Activated CD8-positive, alpha-beta memory T cell treated with anti-CD3 and anti-CD28 coated beads, Interleukin-2, amount 50 U/mL, for 24 hours (primary cell): ENCODE measurements around the gene RABGAP1.
A peak's percentile ranks its signal among the peaks of the same experiment; 100 is the strongest.

Source experiments
- DNase-seq: peaks from one replicate; pipeline ENCODE4 v3.0.0-alpha.2; 2020; ENCODE audit errors: extremely low read depth

RABGAP1 gene

DNA sequence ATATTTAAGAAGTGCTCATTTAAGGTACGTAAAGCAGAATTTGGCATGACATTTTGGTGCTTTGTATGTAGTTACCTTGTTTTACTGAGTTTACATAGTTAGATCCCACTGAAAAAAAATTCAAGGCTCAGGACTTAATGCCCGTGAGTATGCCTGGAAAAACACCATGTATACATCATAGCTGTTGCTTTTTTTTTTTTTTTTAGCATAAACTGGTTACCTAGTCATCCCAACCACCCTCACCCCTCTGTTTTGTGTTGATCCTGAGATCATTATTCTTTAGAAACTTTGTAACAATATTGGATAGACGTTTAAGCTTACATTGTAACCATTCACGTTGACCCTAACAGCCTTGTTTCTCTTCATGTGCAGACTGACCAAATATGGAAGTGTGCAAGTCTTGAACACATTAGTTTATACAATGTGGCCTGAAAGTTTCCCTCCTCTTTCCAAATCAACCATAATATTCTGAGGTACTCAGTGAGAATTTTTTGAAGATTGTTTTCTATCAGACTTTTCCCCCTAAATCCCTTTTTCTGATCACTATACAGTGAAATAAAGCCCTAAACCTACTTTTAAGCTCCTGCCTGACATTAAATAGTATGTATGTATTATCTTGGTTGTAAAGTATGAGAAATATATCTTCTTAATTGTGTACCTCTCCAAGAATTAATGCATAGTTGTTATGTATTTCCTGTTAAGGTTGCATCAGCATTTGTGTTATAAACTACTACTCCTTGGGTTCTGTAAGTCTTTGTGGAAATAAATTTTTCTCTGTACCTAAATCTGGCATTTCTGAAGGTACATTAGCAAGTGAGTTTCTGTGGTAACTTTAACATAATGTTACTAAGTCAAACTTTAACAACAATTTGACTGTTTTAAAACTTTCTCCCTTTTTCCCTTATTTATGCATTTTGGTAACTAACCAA lies 4.4 kb downstream of the RABGAP1 start:
- DNase-seq, result no peak

DNA sequence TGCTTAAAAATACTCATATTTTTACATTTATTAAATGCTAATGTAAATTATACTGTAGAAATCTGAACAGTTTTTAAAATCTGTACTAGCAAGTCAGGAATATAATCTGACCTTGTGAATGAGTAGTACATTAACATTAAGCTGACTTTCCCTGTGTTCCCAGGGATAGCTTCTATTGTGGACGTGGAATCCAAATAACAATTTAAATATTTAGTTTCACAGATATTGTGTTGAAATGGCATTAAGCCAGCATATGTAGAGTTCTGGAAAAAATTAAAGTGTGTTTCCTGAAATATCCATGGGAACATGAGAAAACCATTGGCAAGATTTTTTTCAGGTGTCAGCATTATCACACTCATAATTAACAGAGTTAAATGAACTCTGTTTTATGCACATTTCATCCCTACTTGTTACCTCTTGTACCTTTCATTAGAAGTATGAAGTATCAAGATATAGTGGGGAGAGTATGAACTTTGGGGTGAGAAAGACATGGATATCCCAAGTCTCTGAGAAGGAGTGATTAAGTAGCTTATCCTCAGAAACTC lies 5.7 kb downstream of the RABGAP1 start:
- DNase-seq, result no peak

DNA sequence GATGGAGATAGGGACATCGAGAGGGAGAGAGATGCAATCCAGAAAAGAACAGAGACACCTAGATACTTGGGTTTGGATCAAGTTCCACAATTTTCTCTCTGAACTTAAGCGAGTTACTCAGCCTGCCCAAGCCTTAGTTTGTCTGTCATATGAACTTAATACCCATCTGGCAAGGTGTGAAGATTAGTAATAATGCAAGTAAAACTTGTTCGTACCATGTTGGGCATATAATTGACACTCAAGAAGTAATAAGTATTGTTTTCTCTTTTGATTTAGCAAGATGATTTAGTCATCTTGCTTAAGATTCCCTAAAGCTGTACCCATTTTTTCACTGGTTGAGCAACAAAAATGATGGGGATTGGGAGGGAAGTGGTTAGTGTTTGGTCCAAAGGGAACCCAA lies 7.5 kb downstream of the RABGAP1 start:
- DNase-seq, result no peak

- no peak for DNase-seq
Measured at GRCh38 chr9:122949696-122950095, 8.9 kb downstream of the RABGAP1 start.

DNA sequence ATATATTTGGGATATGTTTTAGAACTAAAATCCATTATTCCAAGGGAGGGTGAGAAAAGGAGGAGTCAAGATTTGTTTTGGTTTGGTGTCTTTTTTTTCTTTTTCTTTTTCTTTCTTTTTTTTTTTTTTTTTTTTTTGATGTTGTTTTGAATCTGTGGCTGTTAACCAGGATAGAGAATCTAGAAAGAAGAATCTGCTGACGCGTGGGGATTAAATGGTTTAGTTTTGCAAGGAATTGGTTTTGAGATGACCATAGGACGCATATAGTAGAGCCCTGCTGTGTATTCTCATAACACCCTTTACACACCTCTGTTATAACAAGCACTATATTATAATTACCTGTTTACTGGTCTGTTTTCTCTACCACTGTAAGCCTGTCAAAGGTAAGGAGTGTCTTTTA lies 9.4 kb downstream of the RABGAP1 start:
- DNase-seq, result no peak

- no peak for DNase-seq
Measured at GRCh38 chr9:122951056-122951455, 10.2 kb downstream of the RABGAP1 start.

DNA sequence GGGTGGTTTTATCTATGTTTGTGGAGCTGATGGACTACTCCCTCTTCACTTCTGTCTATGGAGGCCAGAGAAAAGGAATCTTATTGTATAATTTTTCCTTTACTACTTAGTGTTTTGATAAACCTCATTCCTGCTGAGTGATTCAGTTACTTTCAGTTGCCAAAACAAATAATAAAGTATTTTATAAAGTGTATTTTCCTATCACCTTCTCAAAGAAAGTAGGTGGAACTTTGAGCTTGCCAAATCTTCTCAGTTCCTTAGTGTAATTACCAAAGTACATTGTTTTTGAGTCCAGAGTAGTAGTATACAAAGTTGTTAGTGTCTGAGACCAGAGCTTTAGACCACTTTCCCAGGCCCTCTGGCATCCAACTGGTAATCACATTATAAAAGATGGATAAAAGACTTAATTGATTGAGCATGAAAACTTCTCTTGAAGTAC lies 13.5 kb downstream of the RABGAP1 start:
- no peak for DNase-seq

DNA sequence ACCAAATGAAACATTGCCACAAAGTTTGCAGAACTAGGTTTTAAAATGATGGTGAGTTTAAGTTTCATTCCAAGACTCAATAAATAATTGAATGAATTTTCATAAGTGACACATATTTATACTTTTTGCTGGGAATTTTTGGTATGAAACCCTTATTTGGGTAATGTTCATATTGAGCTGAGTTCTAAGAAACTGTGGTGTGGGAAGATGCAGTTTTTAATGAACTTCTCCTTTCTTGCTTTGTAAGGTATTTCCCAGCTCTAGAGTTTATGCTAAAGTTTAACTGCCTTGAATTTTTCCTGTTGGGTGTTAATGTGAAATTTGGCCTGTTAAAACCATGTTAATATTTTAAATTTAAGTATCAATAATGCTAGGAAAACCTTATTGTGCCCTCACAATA lies 15.1 kb downstream of the RABGAP1 start:
- DNase-seq, result no peak

DNA sequence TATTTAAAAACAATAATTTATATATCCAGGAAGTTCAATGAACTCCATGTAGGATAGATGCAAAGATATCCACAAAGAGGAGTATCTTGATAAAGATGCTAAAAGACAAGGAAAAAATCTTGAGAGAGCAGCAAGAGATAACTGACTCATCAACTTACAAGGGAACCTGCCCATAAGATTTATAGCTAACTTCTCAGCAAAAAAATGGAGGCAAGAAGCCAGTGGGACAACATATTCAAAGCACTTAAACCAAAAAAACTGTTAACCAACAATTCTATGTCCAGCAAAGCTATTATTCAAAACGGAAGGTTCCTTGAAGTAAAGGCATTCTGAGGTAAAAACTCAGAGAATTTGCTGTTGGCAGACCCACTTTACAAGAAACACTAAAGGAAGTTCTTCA lies 20.3 kb downstream of the RABGAP1 start:
- no peak for DNase-seq

DNA sequence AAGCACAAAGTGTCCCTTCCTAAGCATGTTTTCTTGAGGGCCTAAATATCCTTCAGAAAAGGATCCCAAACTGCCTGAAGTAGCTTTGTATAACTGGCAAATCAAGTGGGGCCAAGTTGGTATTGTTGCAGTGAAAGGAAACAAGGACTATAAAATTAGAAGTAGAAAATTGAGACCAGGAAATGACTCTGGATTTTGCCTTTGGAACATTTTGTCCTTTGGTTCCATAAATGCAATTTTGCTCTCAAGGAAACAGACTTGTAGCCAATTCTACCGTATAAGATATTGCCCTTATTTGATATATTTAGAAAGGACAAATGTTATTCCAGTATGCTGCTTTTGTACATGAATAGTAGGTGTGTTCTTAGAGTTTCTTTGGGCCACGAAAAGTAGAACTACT lies 34.4 kb downstream of the RABGAP1 start:
- no peak for DNase-seq

DNA sequence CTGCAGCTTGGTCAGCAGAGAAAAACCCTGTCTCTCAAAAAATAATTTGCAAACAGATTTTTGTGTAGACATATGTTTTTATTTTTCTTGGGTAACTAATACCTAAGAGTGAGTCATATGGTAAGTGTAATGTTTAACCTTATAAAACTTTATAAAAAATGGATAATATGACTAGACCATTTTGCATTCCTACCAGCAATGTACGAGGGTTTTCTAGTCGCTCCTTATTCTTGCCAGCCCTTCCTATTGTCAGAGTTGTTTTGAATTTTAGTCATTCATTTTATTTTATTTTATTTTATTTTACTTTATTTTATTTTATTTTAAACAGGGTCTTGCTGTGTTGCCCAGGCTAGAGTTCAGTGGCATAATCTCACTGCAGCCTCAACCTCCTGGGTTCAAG lies 37.8 kb downstream of the RABGAP1 start:
- no peak for DNase-seq

DNA sequence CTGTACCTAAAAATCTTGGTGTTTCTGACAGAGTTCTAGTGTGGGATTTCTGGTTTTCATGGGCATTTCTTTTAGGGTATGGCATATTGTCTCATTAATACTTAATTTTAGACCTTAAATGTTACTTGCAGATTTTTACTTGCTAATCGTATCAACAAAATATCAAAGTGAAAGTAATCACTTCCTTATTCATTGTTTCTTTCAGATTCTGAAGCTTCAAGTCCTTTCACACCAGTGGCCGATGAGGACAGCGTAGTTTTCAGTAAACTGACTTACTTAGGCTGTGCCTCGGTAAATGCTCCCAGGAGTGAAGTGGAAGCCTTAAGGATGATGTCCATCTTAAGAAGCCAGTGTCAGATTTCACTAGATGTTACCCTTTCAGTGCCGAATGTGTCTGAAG lies 45.2 kb downstream of the RABGAP1 start:
- no peak for DNase-seq

GRCh38 chr9:122988141-122988540 lies 47.3 kb downstream of the RABGAP1 start:
- DNase-seq, result no peak

- DNase-seq, result no peak
Measured at GRCh38 chr9:122988920-122989621, 48.3 kb downstream of the RABGAP1 start.

DNA sequence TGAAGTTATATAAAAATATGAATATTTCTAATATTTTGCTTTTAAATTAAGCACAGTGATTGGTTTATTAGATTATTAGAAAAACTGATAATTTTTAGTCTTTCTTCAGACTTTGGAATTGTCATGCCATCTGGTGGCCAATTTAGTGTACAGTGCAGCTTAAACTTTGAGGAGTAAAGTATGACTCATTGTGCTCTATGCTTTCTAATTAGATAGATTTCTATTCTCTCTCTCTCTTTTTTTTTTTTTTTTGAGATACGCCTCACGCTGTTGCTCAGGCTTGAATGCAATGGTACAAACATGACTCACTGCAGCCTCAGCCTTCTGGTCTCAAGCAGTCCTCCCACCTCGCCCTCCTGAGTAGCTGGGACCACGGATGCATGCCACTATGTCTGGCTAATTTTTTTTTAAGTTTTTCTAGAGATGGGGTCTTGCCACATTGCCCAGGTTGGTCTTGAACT lies 50.6 kb downstream of the RABGAP1 start:
- peak; percentile 2 for DNase-seq

DNA sequence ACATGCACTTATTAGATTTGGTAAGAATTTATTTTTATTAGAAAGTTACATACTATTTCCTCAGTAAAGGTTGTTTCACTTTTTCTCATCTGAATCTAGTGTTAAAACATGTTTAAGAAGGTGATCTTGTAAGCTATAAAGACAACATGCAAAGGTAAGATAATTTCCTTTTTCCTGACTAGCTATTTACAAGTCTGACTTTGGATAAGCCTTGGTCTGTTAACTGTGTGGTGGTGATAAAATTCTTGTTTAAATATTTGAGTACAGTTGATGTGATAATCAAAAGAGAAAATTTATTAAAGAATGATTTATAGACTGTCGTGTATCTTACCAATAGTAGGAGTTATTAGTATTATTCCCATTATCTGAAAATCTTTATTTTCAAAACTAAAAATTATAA lies 55.8 kb downstream of the RABGAP1 start:
- no peak for DNase-seq

GRCh38 chr9:122998448-122998847 lies 57.6 kb downstream of the RABGAP1 start:
- no peak for DNase-seq

GRCh38 chr9:123000371-123001068 lies 59.7 kb downstream of the RABGAP1 start:
- no peak for DNase-seq

DNA sequence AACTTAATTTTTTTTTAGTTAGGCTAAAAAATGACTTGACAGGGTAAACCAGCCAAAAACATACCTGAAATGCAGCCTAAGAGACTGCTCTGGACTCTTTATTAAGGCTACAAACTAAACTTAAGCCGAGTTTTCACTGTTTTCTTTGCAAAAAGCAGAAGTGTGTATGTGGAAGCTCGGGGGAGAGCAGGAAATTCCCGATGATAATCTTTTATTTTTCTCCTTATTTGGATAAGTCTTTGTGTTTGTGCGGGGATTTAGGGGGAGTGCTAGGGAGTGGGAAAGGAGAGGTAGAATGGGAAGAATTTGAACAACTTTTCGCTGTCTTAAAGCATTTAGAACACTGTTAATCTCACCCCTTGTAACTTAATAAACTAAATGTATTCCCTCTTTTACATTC lies 61.9 kb downstream of the RABGAP1 start:
- no peak for DNase-seq

DNA sequence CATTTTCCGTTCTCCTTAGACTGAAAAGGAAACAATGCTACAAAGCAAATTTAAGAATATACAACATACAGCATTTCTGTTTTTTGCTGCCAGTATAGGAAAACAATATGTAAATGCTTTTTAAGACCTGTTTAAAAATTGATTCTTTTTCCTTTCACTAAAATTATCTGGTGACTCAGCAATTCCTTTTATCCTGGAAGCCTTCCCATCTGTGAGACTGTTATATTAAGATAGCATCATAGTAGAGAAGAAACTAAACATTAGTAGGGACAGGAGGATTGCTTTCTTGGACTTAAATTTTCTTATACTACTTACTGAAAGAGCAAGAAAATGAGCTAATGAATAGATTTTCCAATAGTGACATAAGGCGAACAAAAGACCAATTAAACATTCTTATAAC lies 62.6 kb downstream of the RABGAP1 start:
- DNase-seq, result no peak

- DNase-seq, result no peak
Measured at GRCh38 chr9:123005964-123006363, 65.1 kb downstream of the RABGAP1 start.

GRCh38 chr9:123007269-123007668 lies 66.4 kb downstream of the RABGAP1 start:
- no peak for DNase-seq
